ENCODE results near the gene EMILIN2. TPM values are rescaled to one million over a fixed set of nuclear protein-coding genes. Genes with fewer than 3 reads are reported as not detected.

Gene EMILIN2
- total and polyA plus RNA-seq, 2 of the 13 experiments (the other 11 are each of a cell fraction or from before 2014, with no cell fraction given) = 7.6 to 8.2 TPM

DNA sequence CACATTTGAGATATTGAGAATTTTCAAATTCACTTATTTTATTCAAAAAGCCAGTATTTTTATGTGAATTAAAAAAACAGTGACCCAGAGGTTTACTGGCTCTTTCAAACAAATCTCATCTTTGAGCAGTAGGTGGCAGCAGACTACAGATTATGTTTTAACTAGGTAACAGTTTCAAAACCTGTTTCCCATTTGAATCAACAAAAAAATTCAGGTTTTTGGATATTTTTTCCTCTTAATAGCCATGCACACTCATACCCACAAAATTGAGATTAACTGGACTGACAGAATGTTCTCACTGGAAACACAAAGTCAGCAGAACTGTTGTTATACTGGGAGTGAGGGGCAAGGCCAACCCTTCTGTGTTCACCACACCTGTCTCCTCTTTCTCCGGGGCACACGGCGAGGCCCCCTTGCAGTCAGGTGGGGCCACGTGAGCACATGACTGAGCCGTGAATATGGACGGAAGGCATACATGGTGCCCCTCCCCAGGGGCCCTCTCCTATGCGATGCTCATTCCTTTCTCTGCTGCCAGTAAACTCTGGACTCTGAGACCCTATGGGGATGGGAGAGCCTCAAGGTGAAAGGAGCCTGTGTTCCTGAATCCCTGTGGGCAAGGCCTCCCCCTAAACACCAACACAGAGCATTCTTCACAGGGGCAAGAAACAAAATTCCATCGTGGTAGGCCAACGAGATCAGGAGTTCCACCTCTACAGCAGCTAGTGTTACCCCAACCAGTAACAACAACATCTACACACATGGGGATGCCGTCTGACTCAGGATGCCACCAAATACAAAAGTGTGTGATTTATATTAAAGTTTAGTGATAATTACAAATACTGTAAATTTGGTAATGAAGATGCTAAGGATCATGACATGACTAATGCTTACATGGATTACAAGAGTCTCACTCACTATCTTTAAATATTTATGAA is 85.7 kb downstream of the EMILIN2 start (continued):
- TF ChIP-seq MYC (CRISPR knock-in tag; IDR thresholded peaks at IDR 0.05; ENCODE audit: borderline replicate concordance) = peak; percentile 30; the same call in 1 of the 2 replicates
- TF ChIP-seq ZNF34 (CRISPR knock-in tag; IDR thresholded peaks at IDR 0.05; ENCODE audit: borderline replicate concordance) = no peak
- TF ChIP-seq ZNF75D (CRISPR knock-in tag; IDR thresholded peaks at IDR 0.05; ENCODE audit: borderline replicate concordance) = no peak
- TF ChIP-seq ZNF772 (CRISPR knock-in tag; IDR thresholded peaks at IDR 0.05) = no peak
- TF ChIP-seq, protein P1, sequence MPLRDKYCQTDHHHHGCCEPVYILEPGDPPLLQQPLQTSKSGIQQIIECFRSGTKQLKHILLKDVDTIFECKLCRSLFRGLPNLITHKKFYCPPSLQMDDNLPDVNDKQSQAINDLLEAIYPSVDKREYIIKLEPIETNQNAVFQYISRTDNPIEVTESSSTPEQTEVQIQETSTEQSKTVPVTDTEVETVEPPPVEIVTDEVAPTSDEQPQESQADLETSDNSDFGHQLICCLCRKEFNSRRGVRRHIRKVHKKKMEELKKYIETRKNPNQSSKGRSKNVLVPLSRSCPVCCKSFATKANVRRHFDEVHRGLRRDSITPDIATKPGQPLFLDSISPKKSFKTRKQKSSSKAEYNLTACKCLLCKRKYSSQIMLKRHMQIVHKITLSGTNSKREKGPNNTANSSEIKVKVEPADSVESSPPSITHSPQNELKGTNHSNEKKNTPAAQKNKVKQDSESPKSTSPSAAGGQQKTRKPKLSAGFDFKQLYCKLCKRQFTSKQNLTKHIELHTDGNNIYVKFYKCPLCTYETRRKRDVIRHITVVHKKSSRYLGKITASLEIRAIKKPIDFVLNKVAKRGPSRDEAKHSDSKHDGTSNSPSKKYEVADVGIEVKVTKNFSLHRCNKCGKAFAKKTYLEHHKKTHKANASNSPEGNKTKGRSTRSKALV (CRISPR knock-in tag; IDR thresholded peaks at IDR 0.05) = no peak
- no peak for TF ChIP-seq ZBTB3 (CRISPR knock-in tag; IDR thresholded peaks at IDR 0.05; ENCODE audit: borderline replicate concordance, low read depth)
- no peak for TF ChIP-seq SOX5 (CRISPR knock-in tag; IDR thresholded peaks at IDR 0.05; ENCODE audit: borderline replicate concordance)
- TF ChIP-seq POLR2A (IDR thresholded peaks at IDR 0.05; ENCODE audit: insufficient read depth in 1 of 2, low read depth in 2 of 2, low read length in 2 of 2) = peak in 1 of 2 experiments; percentile 14; a peak in 1 of 4 replicates
- TF ChIP-seq CCAR2 (optimal IDR thresholded peaks at IDR 0.05; ENCODE audit: low read depth, low read length) = no peak
- no peak for TF ChIP-seq ONECUT2 (CRISPR knock-in tag; IDR thresholded peaks at IDR 0.05)
- TF ChIP-seq, protein P2, sequence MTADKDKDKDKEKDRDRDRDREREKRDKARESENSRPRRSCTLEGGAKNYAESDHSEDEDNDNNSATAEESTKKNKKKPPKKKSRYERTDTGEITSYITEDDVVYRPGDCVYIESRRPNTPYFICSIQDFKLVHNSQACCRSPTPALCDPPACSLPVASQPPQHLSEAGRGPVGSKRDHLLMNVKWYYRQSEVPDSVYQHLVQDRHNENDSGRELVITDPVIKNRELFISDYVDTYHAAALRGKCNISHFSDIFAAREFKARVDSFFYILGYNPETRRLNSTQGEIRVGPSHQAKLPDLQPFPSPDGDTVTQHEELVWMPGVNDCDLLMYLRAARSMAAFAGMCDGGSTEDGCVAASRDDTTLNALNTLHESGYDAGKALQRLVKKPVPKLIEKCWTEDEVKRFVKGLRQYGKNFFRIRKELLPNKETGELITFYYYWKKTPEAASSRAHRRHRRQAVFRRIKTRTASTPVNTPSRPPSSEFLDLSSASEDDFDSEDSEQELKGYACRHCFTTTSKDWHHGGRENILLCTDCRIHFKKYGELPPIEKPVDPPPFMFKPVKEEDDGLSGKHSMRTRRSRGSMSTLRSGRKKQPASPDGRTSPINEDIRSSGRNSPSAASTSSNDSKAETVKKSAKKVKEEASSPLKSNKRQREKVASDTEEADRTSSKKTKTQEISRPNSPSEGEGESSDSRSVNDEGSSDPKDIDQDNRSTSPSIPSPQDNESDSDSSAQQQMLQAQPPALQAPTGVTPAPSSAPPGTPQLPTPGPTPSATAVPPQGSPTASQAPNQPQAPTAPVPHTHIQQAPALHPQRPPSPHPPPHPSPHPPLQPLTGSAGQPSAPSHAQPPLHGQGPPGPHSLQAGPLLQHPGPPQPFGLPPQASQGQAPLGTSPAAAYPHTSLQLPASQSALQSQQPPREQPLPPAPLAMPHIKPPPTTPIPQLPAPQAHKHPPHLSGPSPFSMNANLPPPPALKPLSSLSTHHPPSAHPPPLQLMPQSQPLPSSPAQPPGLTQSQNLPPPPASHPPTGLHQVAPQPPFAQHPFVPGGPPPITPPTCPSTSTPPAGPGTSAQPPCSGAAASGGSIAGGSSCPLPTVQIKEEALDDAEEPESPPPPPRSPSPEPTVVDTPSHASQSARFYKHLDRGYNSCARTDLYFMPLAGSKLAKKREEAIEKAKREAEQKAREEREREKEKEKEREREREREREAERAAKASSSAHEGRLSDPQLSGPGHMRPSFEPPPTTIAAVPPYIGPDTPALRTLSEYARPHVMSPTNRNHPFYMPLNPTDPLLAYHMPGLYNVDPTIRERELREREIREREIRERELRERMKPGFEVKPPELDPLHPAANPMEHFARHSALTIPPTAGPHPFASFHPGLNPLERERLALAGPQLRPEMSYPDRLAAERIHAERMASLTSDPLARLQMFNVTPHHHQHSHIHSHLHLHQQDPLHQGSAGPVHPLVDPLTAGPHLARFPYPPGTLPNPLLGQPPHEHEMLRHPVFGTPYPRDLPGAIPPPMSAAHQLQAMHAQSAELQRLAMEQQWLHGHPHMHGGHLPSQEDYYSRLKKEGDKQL (CRISPR knock-in tag; IDR thresholded peaks at IDR 0.05; ENCODE audit: low read depth) = no peak
- peak; percentile 19; the same call in 1 of the 2 replicates for TF ChIP-seq BHLHE40 (IDR thresholded peaks at IDR 0.05; ENCODE audit: low read length)
- TF ChIP-seq GMEB2 (CRISPR knock-in tag; IDR thresholded peaks at IDR 0.05; ENCODE audit: low read depth) = no peak
- no peak for TF ChIP-seq NCOA1 (CRISPR knock-in tag; IDR thresholded peaks at IDR 0.05)
- no peak for TF ChIP-seq CSRNP1 (CRISPR knock-in tag; IDR thresholded peaks at IDR 0.05)
- no peak for TF ChIP-seq RELA (CRISPR knock-in tag; IDR thresholded peaks at IDR 0.05)
- no peak for TF ChIP-seq ZNF547 (CRISPR knock-in tag; IDR thresholded peaks at IDR 0.05)
- no peak for TF ChIP-seq NR2F6 (IDR thresholded peaks at IDR 0.05)
- no peak for TF ChIP-seq NR2F6 (CRISPR knock-in tag; IDR thresholded peaks at IDR 0.05)

Data from HepG2 (cell line).